ENCODE measurements around the gene ADGB. TPM values are rescaled to one million over a fixed set of nuclear protein-coding genes. Genes with fewer than 3 reads are reported as not detected.

Gene ADGB
- total RNA-seq, 1 experiment from 2014 or later, result 0.43 TPM

GRCh38 chr6:146864300-146864699 lies 265.5 kb downstream of the ADGB start:
- no peaks in the 10 kb centered on the region for H3K4me1 ChIP-seq
- no peak overlapping the region for H3K27ac ChIP-seq

GRCh38 chr6:146864885-146865284 lies 266.1 kb downstream of the ADGB start:
- H3K4me1 ChIP-seq, result no peaks in the 10 kb centered on the region
- H3K36me3 ChIP-seq, result no peaks in the 10 kb centered on the region
- DNase-seq, result no peak
- no peak overlapping the region for H3K4me3 ChIP-seq
- no peak overlapping the region for H3K27ac ChIP-seq
- H3K9me3 ChIP-seq (replicated peaks), result no peaks in the 10 kb centered on the region
- no peaks in the 10 kb centered on the region for H3K27me3 ChIP-seq

More at GRCh38 chr6:146864300-146864699, 265.5 kb downstream of the ADGB start:
- Histone ChIP-seq H3K36me3 (no peaks in the 10 kb centered on the region), H3K27me3 (no peaks in the 10 kb centered on the region), H3K9me3 (replicated peaks) (no peaks in the 10 kb centered on the region), H3K4me3 (no peak overlapping the region)
- no peak for DNase-seq

Other genes with a start within 250 kb of the ADGB start
- gene RAB32, start 55.1 kb upstream of the ADGB start, total RNA-seq (2014; rRNA removed; shearing (Covaris generic)), result 12.2 and 12.4 TPM in 2 replicates

Measured in SJCRH30 (cell line).